Activated naive CD4-positive, alpha-beta T cell treated with anti-CD3 and anti-CD28 coated beads, Interleukin-2, amount 10 ng/mL, durations not matched to agents 7 days and 5 days (primary cell): ENCODE measurements around the gene SLC18B1.
"Not testable (repeated sequence)": the region's sequence is repeated elsewhere in the genome, so short reads cannot be mapped to it uniquely, and the experiment has no call there.

Experiments
- CTCF ChIA-PET: fragments of 350-600 bp; sonication (Branson Sonifier 250); formaldehyde crosslinking; loops from one replicate; lab custom pipeline; 2021; ENCODE audit warnings: antibody characterized with exemption; lab: Charles Lee
- DNase-seq: peaks from one replicate; pipeline ENCODE4 v3.0.0-alpha.2; 2020
- H3K27ac Mint-ChIP-seq: one replicate; pipeline ENCODE4 v1.8.0; 2021; ENCODE audit warnings: mild to moderate bottlenecking, moderate library complexity, mixed read lengths
- H3K27me3 Mint-ChIP-seq: one replicate; pipeline ENCODE4 v1.8.0; 2021; ENCODE audit warnings: mild to moderate bottlenecking, mixed read lengths
- H3K36me3 Mint-ChIP-seq: one replicate; pipeline ENCODE4 v1.8.0; 2021; ENCODE audit warnings: mixed read lengths
- H3K4me1 Mint-ChIP-seq: one replicate; pipeline ENCODE4 v1.8.0; 2021; ENCODE audit warnings: mixed read lengths
- H3K4me3 Mint-ChIP-seq: one replicate; pipeline ENCODE4 v1.8.0; 2021; ENCODE audit warnings: mild to moderate bottlenecking, moderate library complexity, mixed read lengths
- H3K9me3 Mint-ChIP-seq: one replicate; pipeline ENCODE4 v1.8.0; 2021; ENCODE audit warnings: mixed read lengths

SLC18B1 gene

GRCh38 chr6:132785936-132786335 is 12.5 kb downstream of the SLC18B1 start:
- Mint-ChIP-seq H3K9me3 (no peaks in the 10 kb centered on the region), H3K27ac (no peak overlapping the region), H3K4me1 (peaks cover 6% of the 10 kb centered on the region), H3K27me3 (no peaks in the 10 kb centered on the region), H3K4me3 (no peak overlapping the region), H3K36me3 (peaks cover 18% of the 10 kb centered on the region)
- CTCF ChIA-PET = no interaction called here
- no peak for DNase-seq

- Mint-ChIP-seq H3K9me3 (no peaks in the 10 kb centered on the region), H3K27ac (no peak overlapping the region), H3K4me3 (no peak overlapping the region), H3K27me3 (no peaks in the 10 kb centered on the region), H3K36me3 (peaks cover 10% of the 10 kb centered on the region), H3K4me1 (no peaks in the 10 kb centered on the region)
- CTCF ChIA-PET = interaction anchor here (2.8 kb wide), 1 partner anchor 111 kb away, joined by 10 read pairs; no protein-coding TSS in a partner anchor
- DNase-seq = peak; percentile 25
Measured at GRCh38 chr6:132780770-132781371, 17.6 kb downstream of the SLC18B1 start.

- H3K27ac Mint-ChIP-seq, CTCF ChIA-PET, DNase-seq, H3K4me1 Mint-ChIP-seq, H3K9me3 Mint-ChIP-seq, H3K27me3 Mint-ChIP-seq, H3K4me3 Mint-ChIP-seq: not testable (repeated sequence)
- peaks cover 13% of the 10 kb centered on the region for H3K36me3 Mint-ChIP-seq
Measured at GRCh38 chr6:132777881-132778280, 20.6 kb downstream of the SLC18B1 start.

GRCh38 chr6:132768051-132768517 is 30.4 kb downstream of the SLC18B1 start:
- H3K27ac Mint-ChIP-seq = no peak overlapping the region
- H3K36me3 Mint-ChIP-seq = peaks cover 14% of the 10 kb centered on the region
- H3K4me1 Mint-ChIP-seq = peaks cover 15% of the 10 kb centered on the region
- CTCF ChIA-PET = interaction anchor here (0.5 to 9.0 kb wide), 4 partner anchors 18 to 101 kb away, joined by 3 to 86 read pairs (median 4); no protein-coding TSS in a partner anchor
- no peaks in the 10 kb centered on the region for H3K27me3 Mint-ChIP-seq
- H3K9me3 Mint-ChIP-seq = no peaks in the 10 kb centered on the region
- peak; percentile 50 for DNase-seq
- H3K4me3 Mint-ChIP-seq = no peak overlapping the region

- no peaks in the 10 kb centered on the region for H3K27me3 Mint-ChIP-seq
- peaks cover 33% of the 10 kb centered on the region for H3K4me1 Mint-ChIP-seq
- no peak overlapping the region for H3K4me3 Mint-ChIP-seq
- H3K9me3 Mint-ChIP-seq = no peaks in the 10 kb centered on the region
- peaks cover 7% of the 10 kb centered on the region for H3K36me3 Mint-ChIP-seq
- CTCF ChIA-PET = interaction anchor here (0.6 to 9.0 kb wide), 6 partner anchors 11 to 235 kb away, joined by 3 to 86 read pairs (median 4); no protein-coding TSS in a partner anchor
- H3K27ac Mint-ChIP-seq = no peak overlapping the region
- no peak for DNase-seq
Measured at GRCh38 chr6:132765560-132765959, 32.9 kb downstream of the SLC18B1 start.

GRCh38 chr6:132764370-132764769 is 34.1 kb downstream of the SLC18B1 start:
- CTCF ChIA-PET = interaction anchor here (0.9 to 9.0 kb wide), 8 partner anchors 10 to 238 kb away, joined by 3 to 86 read pairs (median 6); no protein-coding TSS in a partner anchor
- Mint-ChIP-seq H3K4me1 (peaks cover 35% of the 10 kb centered on the region), H3K4me3 (no peak overlapping the region), H3K27me3 (no peaks in the 10 kb centered on the region), H3K36me3 (peaks cover 3% of the 10 kb centered on the region), H3K27ac (no peak overlapping the region), H3K9me3 (no peaks in the 10 kb centered on the region)
- DNase-seq = no peak

GRCh38 chr6:132763269-132763668 is 35.2 kb downstream of the SLC18B1 start:
- Mint-ChIP-seq H3K27me3 (no peaks in the 10 kb centered on the region), H3K27ac (peak overlapping the region; percentile 77), H3K9me3 (no peaks in the 10 kb centered on the region), H3K4me3 (peak overlapping the region; percentile 71), H3K4me1 (peaks cover 35% of the 10 kb centered on the region), H3K36me3 (peaks cover 3% of the 10 kb centered on the region)
- peak; percentile 74 for DNase-seq
- CTCF ChIA-PET = interaction anchor here (0.7 to 9.0 kb wide), 7 partner anchors 9 to 484 kb away, joined by 3 to 86 read pairs (median 3); no protein-coding TSS in a partner anchor

- H3K27me3 Mint-ChIP-seq = no peaks in the 10 kb centered on the region
- no peak for DNase-seq
- no peak overlapping the region for H3K4me3 Mint-ChIP-seq
- H3K4me1 Mint-ChIP-seq = peaks cover 33% of the 10 kb centered on the region
- H3K36me3 Mint-ChIP-seq = peaks cover 7% of the 10 kb centered on the region
- H3K9me3 Mint-ChIP-seq = no peaks in the 10 kb centered on the region
- H3K27ac Mint-ChIP-seq = no peak overlapping the region
- CTCF ChIA-PET = interaction anchor here (1.5 kb wide), 1 partner anchor 38 kb away, joined by 3 read pairs; the partner anchor contains the start of gene SLC18B1
Measured at GRCh38 chr6:132760256-132760655, 38.2 kb downstream of the SLC18B1 start.

GRCh38 chr6:132758689-132759088 is 39.7 kb downstream of the SLC18B1 start:
- H3K9me3 Mint-ChIP-seq = no peaks in the 10 kb centered on the region
- H3K27me3 Mint-ChIP-seq = no peaks in the 10 kb centered on the region
- no peak overlapping the region for H3K27ac Mint-ChIP-seq
- DNase-seq = no peak
- no peak overlapping the region for H3K4me3 Mint-ChIP-seq
- CTCF ChIA-PET = no interaction called here
- H3K4me1 Mint-ChIP-seq = peaks cover 26% of the 10 kb centered on the region
- peaks cover 7% of the 10 kb centered on the region for H3K36me3 Mint-ChIP-seq

- CTCF ChIA-PET = interaction anchor here (1.9 kb wide), 1 partner anchor 17 kb away, joined by 4 read pairs; no protein-coding TSS in a partner anchor
- no peak overlapping the region for H3K27ac Mint-ChIP-seq
- H3K4me3 Mint-ChIP-seq = no peak overlapping the region
- H3K36me3 Mint-ChIP-seq = peaks cover 26% of the 10 kb centered on the region
- peaks cover 29% of the 10 kb centered on the region for H3K4me1 Mint-ChIP-seq
- H3K9me3 Mint-ChIP-seq = no peaks in the 10 kb centered on the region
- DNase-seq = no peak
- H3K27me3 Mint-ChIP-seq = no peaks in the 10 kb centered on the region
Measured at GRCh38 chr6:132752255-132752654, 46.2 kb downstream of the SLC18B1 start.

- no peak overlapping the region for H3K4me3 Mint-ChIP-seq
- H3K4me1 Mint-ChIP-seq = peaks cover 29% of the 10 kb centered on the region
- H3K27me3 Mint-ChIP-seq = no peaks in the 10 kb centered on the region
- H3K27ac Mint-ChIP-seq = no peak overlapping the region
- peaks cover 29% of the 10 kb centered on the region for H3K36me3 Mint-ChIP-seq
- H3K9me3 Mint-ChIP-seq = no peaks in the 10 kb centered on the region
- no peak for DNase-seq
- CTCF ChIA-PET = interaction anchor here (1.9 kb wide), 1 partner anchor 17 kb away, joined by 4 read pairs; no protein-coding TSS in a partner anchor
Measured at GRCh38 chr6:132751828-132752227, 46.6 kb downstream of the SLC18B1 start.

GRCh38 chr6:132751306-132751705 is 47.1 kb downstream of the SLC18B1 start:
- DNase-seq = no peak
- Mint-ChIP-seq H3K27ac (no peak overlapping the region), H3K27me3 (no peaks in the 10 kb centered on the region), H3K4me1 (peaks cover 29% of the 10 kb centered on the region), H3K9me3 (no peaks in the 10 kb centered on the region), H3K36me3 (peaks cover 35% of the 10 kb centered on the region), H3K4me3 (no peak overlapping the region)
- CTCF ChIA-PET = interaction anchor here (1.9 kb wide), 1 partner anchor 18 kb away, joined by 4 read pairs; no protein-coding TSS in a partner anchor

- peak overlapping the region; percentile 49 for H3K27ac Mint-ChIP-seq
- DNase-seq = no peak
- no peak overlapping the region for H3K4me3 Mint-ChIP-seq
- CTCF ChIA-PET = interaction anchor here (0.7 to 1.9 kb wide), 2 partner anchors 17 to 18 kb away, joined by 3 to 4 read pairs; no protein-coding TSS in a partner anchor
- no peaks in the 10 kb centered on the region for H3K27me3 Mint-ChIP-seq
- H3K36me3 Mint-ChIP-seq = peaks cover 36% of the 10 kb centered on the region
- H3K4me1 Mint-ChIP-seq = peaks cover 29% of the 10 kb centered on the region
- H3K9me3 Mint-ChIP-seq = no peaks in the 10 kb centered on the region
Measured at GRCh38 chr6:132750455-132751248, 47.8 kb downstream of the SLC18B1 start.

- Mint-ChIP-seq H3K36me3 (peaks cover 42% of the 10 kb centered on the region), H3K4me1 (peaks cover 29% of the 10 kb centered on the region), H3K9me3 (no peaks in the 10 kb centered on the region), H3K27me3 (no peaks in the 10 kb centered on the region), H3K27ac (peak overlapping the region; percentile 56), H3K4me3 (no peak overlapping the region)
- DNase-seq = no peak
- CTCF ChIA-PET = no interaction called here
Measured at GRCh38 chr6:132749111-132749510, 49.3 kb downstream of the SLC18B1 start.
